Kasumi-1 (cell line): Measurements from ENCODE around the gene UBE2K.
"Not testable (repeated sequence)": the region's sequence is repeated elsewhere in the genome, so short reads cannot be mapped to it uniquely, and the experiment has no call there.

Experiments
- DNase-seq, 2 experiments: peaks; one replicate each; lab custom pipeline; 2025; lab: John Stamatoyannopoulos, UW

Gene UBE2K, protein sequence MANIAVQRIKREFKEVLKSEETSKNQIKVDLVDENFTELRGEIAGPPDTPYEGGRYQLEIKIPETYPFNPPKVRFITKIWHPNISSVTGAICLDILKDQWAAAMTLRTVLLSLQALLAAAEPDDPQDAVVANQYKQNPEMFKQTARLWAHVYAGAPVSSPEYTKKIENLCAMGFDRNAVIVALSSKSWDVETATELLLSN

GRCh38 chr4:39697740-39698423 lies at the start of gene UBE2K:
Gene UBE2K, plus strand, starts transcription at chr4:39698136. Its CDS starts 192 bp downstream, at chr4:39698328.
- DNase-seq, result peak; percentile 64 to 68

DNA sequence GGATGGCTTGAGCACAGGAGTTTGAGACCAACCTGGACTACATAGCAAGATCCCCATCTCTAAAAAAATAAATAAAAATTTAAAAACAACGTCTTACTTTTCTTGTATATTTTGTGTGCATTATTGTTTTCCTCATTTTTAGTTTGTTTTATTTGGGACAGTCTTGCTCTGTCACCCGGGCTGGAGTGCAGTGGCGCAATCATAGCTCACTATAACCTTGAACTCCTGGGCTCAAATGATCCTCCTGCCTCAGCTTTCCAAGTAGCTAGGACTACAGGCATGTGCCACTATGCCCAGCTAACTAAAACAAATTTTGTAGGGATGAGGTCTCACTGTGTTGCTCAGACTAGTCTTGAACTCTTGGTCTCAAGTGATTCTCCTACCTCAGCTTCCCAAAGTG lies 49.7 kb upstream of the UBE2K start:
- DNase-seq, result no peak

DNA sequence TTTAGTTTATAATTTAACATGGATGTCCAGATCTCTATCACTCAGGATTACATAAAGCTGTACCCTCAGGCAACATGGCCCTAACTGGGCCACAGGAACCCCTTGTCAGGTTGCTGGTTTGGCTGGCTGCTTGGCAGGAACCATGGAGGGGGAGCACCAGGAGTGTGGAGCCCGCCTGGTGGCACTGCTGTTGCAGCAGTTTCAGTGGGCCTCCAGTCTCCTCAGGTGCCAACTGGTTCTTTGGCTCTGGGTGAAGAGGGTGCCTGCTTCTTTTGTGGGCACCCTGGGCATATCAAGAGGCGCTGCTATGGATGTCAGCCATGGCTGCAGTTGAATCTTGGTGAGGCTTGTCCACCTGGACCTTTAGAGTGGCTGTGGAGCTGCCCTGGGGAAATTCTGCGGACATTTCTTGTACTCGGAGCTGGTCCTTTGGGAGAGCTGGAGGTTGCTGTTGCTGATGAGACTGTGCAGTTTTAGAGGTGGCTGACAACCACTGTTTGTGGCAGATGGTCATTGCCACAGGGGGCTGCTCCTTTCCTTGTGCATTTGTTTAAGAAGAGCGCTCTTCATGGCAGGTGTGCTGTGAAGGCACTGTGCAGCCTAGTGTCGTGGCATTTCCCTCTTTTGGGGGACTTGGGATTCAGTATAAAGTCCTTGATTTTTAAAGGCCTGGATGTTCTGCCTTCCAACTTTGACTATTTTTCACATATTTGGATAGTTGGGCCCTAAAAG lies 48.9 kb upstream of the UBE2K start:
- DNase-seq, result no peak

DNA sequence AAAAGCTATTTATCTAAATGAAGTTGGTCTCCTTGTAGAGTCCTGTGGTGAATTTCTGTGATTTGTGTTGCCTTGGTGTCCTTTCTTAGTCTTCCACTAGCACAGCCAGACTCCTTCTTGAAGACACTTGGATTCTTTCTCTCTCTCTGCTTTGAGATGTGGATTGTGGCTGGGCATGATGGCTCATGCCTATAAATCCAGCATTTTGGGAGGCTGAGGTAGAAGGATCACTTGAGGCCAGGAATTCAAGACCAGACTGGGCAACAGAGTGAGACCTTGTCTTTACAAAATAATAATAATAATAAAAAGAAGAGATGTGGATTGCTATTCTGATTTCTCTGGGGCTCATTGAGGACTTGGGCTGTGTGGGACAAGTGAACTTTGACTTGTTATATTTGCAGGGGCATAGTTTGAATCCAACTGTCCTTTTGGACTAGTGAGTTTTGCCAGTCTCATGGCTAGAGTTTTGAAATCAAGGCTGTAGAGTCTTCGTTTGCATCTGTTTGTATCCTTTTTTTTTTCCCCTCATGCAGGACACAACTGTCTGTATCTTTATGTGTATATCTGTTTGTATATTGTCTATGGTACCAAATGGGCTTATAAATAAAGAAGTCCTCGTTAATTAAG lies 48.2 kb upstream of the UBE2K start:
- DNase-seq, result no peak

GRCh38 chr4:39651586-39651985 lies 46.4 kb upstream of the UBE2K start:
- DNase-seq, result not testable (repeated sequence)

DNA sequence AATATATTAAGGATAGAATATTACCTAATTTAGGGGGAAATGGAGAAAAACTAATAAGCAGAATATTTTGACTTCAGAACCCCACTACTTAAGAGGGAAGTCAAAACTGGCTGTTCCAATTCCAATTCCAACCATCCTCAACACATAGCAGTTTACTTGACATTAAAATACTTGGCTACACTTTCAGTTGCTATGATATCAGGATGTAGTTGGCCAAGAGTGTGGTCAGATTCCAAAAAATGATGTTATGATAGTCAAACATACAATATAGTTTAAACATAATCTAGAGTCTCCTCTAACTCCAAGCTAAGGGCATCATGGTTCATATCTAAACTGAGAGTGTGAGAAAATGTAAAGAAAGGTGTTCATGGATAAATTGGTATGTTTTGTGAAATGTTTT lies 42.7 kb upstream of the UBE2K start:
- no peak for DNase-seq

GRCh38 chr4:39655876-39656275 lies 42.1 kb upstream of the UBE2K start:
- DNase-seq, result no peak

GRCh38 chr4:39656638-39657037 lies 41.3 kb upstream of the UBE2K start:
- not testable (repeated sequence) for DNase-seq

DNA sequence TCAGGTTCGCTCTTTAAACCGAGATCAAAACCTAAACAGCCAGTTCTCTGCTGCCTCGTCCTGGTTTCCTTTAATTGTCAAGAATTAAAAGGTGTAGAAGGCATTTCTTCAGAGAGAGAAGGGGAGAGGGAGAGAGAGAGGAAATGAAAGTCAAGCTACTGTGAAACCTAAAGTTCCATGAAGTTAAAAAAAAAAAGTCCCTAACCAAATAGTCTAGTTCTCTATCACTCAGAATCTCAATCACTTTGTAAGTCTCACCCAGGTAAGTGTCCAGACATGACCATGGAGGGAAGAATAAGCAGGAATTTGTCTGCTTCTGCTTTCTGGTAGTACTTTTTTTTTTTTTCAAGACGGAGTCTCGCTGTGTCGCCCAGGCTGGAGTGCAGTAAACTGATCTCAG lies 40.5 kb upstream of the UBE2K start:
- DNase-seq, result no peak

GRCh38 chr4:39658756-39659155 lies 39.2 kb upstream of the UBE2K start:
- DNase-seq, result no peak

GRCh38 chr4:39660045-39660444 lies 37.9 kb upstream of the UBE2K start:
- DNase-seq, result no peak

DNA sequence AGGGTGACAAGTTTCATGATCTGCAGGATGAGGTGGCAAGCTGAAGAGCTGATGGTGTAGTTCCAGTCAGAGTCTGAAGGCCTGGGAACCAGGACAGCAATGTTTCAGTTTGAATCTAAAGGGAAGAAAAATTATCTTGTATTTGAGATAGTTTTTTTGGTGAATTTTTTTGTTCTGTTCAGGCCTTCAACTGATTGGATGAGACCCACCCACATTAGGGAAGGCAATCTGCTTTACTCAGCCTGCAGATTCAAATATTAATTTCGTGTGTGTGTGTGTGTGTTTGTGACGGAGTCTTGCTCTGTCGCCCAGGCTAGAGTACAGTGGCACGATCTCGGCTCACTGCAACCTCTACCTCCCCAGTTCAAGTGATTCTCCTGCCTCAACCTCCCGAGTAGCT lies 37.2 kb upstream of the UBE2K start:
- no peak for DNase-seq

DNA sequence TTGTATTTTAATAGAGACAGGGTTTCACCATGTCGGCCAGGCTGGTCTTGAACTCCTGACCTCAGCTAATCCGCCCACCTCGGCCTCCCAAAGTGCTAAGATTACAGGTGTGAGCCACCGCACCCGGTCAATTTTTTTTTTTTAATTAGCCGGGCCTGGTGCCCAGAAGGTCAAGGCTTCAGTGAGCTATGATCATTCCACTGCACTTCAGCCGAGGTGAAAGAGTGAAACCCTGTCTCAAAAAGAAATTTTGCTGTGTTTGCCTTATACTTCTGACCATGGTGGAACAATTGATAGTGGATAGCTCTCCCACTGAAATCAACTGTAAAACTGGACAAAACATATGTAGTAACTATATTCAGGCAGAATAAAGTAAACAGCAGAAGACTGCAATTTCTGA lies 35.3 kb upstream of the UBE2K start:
- no peak for DNase-seq

DNA sequence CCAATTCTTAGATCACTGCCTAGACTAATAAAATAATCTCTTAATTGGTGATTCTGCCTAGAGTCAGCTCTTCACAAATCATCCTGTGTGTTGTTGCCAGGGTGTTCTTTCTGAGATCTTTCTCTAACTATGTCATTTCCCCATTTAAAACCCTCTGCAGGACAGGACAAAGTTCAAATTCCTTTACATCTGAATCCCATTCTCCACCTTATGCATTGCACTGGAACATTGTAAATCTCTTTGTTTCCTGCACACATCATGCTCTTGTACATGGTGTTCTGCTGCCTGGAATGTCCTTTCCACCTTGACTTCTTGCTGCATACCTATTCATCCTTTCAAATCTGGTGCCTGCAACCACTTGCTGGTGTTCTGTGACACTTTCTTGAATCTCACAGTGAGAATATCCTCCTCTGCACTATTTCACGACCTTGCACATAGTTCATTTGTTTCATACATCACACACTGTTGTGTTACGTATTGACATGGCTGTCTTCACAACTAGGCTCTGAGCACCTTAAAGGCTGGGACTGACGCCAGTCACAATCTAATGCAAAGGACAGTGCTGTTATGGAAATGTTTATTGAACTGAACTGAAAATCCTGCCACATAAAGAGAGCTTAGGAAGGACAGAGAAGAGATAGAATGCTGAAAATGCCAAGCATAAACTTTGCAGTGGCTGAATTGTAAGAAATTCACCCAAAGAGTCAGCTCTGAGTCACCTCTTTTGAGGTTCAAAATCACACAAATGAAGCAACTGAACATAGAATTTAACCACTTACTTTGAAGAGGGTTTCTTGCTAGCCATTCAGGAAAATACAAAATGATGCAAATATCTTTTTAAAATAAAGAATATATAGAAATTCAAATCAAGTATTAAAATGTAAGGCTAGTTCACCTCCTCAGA lies 32.9 kb upstream of the UBE2K start:
- no peak for DNase-seq

- DNase-seq, result no peak
Observed at GRCh38 chr4:39667706-39668105, 30.2 kb upstream of the UBE2K start.

DNA sequence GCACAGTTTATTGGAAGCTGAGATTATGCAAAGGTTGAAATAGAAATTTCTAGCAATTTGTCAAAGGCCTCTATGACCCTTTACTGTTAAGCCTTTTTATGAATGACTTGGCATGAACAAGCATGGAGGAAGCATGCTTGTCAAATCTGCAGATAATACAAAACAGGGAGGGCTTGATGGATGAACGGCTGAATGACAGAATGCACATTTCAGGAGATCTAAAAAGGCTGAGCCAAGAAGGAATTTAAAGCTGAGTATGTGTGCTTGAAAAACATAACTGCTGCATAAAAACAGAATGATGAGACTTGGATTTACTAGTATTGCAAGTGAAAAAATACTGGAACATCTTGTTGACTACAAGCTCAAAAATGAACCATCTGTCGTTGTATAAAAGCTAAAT lies 29.0 kb upstream of the UBE2K start:
- DNase-seq, result no peak

GRCh38 chr4:39670296-39670695 lies 27.6 kb upstream of the UBE2K start:
- DNase-seq, result not testable (repeated sequence)

- DNase-seq, result not testable (repeated sequence)
Observed at GRCh38 chr4:39675681-39676080, 22.3 kb upstream of the UBE2K start.

GRCh38 chr4:39681003-39681402 lies 16.9 kb upstream of the UBE2K start:
- not testable (repeated sequence) for DNase-seq

GRCh38 chr4:39682138-39682537 lies 15.8 kb upstream of the UBE2K start:
- DNase-seq, result no peak

DNA sequence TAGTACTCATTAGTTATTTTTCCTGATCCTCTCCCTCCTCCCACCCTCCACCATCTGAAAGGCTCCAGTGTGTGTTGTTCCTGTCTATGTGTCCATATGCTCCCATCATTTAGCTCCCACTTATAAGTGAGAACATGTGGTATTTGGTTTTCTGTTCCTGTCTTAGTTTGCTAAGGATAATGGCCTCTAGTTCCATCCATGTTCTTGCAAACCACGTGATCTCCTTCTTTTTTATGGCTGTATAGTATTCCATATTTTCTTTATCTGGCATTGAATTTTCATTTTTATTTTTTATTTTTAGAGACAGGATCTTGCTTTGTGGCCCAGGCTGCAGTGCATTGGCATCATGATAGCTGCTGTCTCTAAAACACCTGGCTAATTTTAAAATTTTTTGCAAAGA lies 11.9 kb upstream of the UBE2K start:
- DNase-seq, result no peak

- no peak for DNase-seq
Observed at GRCh38 chr4:39687014-39687413, 10.9 kb upstream of the UBE2K start.
